Type B pancreatic cell (in vitro differentiated cells): Measurements from ENCODE around the gene ZFYVE26. TPM values are rescaled to one million over a fixed set of nuclear protein-coding genes. Genes with fewer than 3 reads are reported as not detected.

Experiments
- DNase-seq: peaks from one replicate; pipeline ENCODE4 v3.0.0; 2021; ENCODE audit warnings: mixed read lengths; ENCODE audit not compliant: unreplicated experiment; ENCODE audit errors: extremely low spot score
- H3K27ac Mint-ChIP-seq: 2 replicates; pipeline ENCODE4 v1.8.0; 2021; ENCODE audit warnings: mild to moderate bottlenecking, mixed read lengths
- H3K27me3 Mint-ChIP-seq: 2 replicates; pipeline ENCODE4 v1.8.0; 2021; ENCODE audit warnings: mixed read lengths
- H3K36me3 Mint-ChIP-seq: 2 replicates; pipeline ENCODE4 v1.8.0; 2021; ENCODE audit warnings: mixed read lengths
- H3K4me1 Mint-ChIP-seq: one replicate; pipeline ENCODE4 v1.8.0; 2021; ENCODE audit warnings: mixed read lengths; ENCODE audit not compliant: unreplicated experiment
- H3K4me3 Mint-ChIP-seq: 2 replicates; pipeline ENCODE4 v1.8.0; 2021; ENCODE audit warnings: mild to moderate bottlenecking, mixed read lengths
- H3K9me3 Mint-ChIP-seq: 2 replicates; pipeline ENCODE4 v1.8.0; 2021; ENCODE audit warnings: mixed read lengths
- CTCF ChIP-seq: fragments of 200-600 bp; sonication (generic); conservative IDR thresholded peaks from 2 replicates; pipeline ENCODE4 v1.5.0; 2021; ENCODE audit warnings: antibody characterized with exemption, mild to moderate bottlenecking
- total RNA-seq: library from RNA; stranded (reverse); gene quantifications from 2 replicates; pipeline ENCODE4 v1.2.1, GENCODE V29; 2021; ENCODE audit warnings: low replicate concordance

ZFYVE26 gene
- total RNA-seq, 1 donor from 2014 or later = 36.6 TPM

GRCh38 chr14:67749341-67750084 lies 66.9 kb downstream of the ZFYVE26 start:
- no peaks in the 10 kb centered on the region for H3K9me3 Mint-ChIP-seq
- no peak overlapping the region for H3K27ac Mint-ChIP-seq
- H3K4me1 Mint-ChIP-seq = no peaks in the 10 kb centered on the region
- no peak overlapping the region for H3K4me3 Mint-ChIP-seq
- H3K27me3 Mint-ChIP-seq = no peaks in the 10 kb centered on the region
- peaks cover 46% of the 10 kb centered on the region for H3K36me3 Mint-ChIP-seq
- TF ChIP-seq CTCF = no peak
- no peak for DNase-seq

DNA sequence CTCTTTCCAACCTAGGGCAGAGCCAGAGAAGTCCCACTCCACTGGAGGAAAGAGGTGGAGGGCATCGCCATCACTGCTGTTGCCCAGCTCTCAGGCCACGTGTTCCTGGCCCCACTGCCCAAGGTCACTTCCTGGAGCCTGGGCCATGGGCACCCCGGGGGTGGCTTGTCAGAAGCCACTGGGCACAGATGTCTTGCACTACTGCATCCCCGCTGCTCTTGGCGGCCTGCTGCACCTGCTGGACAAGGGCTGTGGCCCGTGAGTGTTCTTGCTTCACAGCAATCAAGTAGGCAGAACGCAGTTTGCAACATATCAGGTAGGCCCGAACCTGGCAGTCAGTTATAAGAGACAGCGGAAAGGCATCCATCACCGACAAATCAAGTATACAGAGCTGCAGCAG lies 68.1 kb downstream of the ZFYVE26 start:
- peaks cover 40% of the 10 kb centered on the region for H3K36me3 Mint-ChIP-seq
- DNase-seq = no peak

DNA sequence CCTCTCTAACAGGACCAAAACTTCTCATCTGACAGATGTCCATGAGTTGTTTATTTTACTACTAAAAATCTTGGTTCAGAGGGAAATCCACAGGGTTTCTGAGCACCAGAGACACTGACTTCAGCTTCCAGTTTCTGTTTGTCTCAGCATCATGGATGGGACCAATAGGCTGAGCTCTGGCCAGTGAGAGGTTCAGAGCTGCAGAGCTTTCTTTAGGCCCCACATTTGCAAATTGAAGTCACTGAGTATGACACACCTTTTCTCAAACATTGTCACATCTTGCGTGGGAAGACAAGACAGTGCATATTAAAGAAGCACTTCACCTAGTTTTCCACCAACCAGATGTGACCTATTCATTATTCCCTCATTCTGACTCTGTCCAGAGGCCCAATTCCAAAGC lies 69.5 kb downstream of the ZFYVE26 start:
- no peak overlapping the region for H3K4me3 Mint-ChIP-seq
- H3K36me3 Mint-ChIP-seq = peaks cover 32% of the 10 kb centered on the region
- no peak overlapping the region for H3K27ac Mint-ChIP-seq
- no peaks in the 10 kb centered on the region for H3K4me1 Mint-ChIP-seq
- no peaks in the 10 kb centered on the region for H3K9me3 Mint-ChIP-seq
- H3K27me3 Mint-ChIP-seq = peaks cover 2% of the 10 kb centered on the region
- no peak for TF ChIP-seq CTCF
- no peak for DNase-seq

More for the DNA sequence above, 68.1 kb downstream of the ZFYVE26 start:
- no peaks in the 10 kb centered on the region for H3K4me1 Mint-ChIP-seq
- H3K27ac Mint-ChIP-seq = no peak overlapping the region
- TF ChIP-seq CTCF = no peak
- H3K4me3 Mint-ChIP-seq = no peak overlapping the region
- H3K9me3 Mint-ChIP-seq = no peaks in the 10 kb centered on the region
- H3K27me3 Mint-ChIP-seq = no peaks in the 10 kb centered on the region

- H3K4me1 Mint-ChIP-seq = peaks cover under 1% of the 10 kb centered on the region
- H3K27ac Mint-ChIP-seq = no peak overlapping the region
- no peak for TF ChIP-seq CTCF
- no peaks in the 10 kb centered on the region for H3K9me3 Mint-ChIP-seq
- no peak for DNase-seq
- no peak overlapping the region for H3K4me3 Mint-ChIP-seq
- peaks cover 20% of the 10 kb centered on the region for H3K36me3 Mint-ChIP-seq
- H3K27me3 Mint-ChIP-seq = peaks cover 2% of the 10 kb centered on the region
These were observed 72.3 kb downstream of the ZFYVE26 start for GRCh38 chr14:67744046-67744445.

DNA sequence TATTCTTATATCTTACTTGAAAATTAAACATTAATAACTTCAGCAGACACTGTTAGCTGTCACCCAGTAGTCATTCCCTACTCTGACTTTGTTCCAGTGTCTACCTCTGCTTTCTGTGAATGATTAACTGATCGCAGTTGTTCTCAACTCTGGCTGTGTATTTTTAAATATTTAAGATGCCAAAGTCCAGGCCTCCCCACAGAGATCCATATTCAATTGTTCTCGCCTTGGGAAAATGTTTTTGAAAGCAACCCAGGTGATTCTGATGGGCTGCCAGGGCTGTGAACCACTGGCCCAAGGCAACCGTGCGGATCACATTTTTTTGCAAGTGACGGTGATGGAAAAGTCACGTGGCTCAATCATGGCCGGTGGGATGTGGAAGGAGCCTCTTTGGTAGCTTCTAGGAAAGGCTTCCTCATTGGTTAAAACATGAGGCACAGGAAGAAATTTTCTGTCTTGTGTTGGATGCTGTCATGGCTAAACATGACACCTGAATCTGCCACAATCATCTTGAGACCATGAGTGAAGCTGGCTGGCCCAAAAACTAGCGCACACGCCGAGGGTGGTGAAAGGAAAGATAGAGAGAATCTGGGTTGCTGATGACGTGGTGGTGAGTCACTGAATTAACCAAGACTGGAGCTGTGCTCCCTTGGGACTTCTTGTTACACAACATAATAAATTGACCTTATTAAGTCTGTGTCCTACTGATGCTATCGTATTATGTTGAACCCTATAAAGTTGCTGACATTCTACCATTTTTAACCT lies 77.5 kb downstream of the ZFYVE26 start:
- H3K4me1 Mint-ChIP-seq = peaks cover 5% of the 10 kb centered on the region
- no peaks in the 10 kb centered on the region for H3K9me3 Mint-ChIP-seq
- no peak for DNase-seq
- H3K36me3 Mint-ChIP-seq = no peaks in the 10 kb centered on the region
- peak overlapping the region; percentile 63 for H3K4me3 Mint-ChIP-seq
- no peak for TF ChIP-seq CTCF
- peaks cover 2% of the 10 kb centered on the region for H3K27me3 Mint-ChIP-seq
- H3K27ac Mint-ChIP-seq = peak overlapping the region; percentile 80
